Stimulated activated CD8-positive, alpha-beta memory T cell treated with anti-CD3 and anti-CD28 coated beads, Interleukin-7, amount 100 ng/mL, for 24 hours (primary cell): Measurements from ENCODE around the gene ZNF648.
"Not testable (repeated sequence)": the region's sequence is repeated elsewhere in the genome, so short reads cannot be mapped to it uniquely, and the experiment has no call there.

Experiments
- DNase-seq: peaks from one replicate; pipeline ENCODE4 v3.0.0-alpha.2; 2020; ENCODE audit warnings: low read depth

The ZNF648 gene

GRCh38 chr1:182029002-182029378 is 32.5 kb downstream of the ZNF648 start:
- DNase-seq, result no peak

GRCh38 chr1:182015360-182015759 is 46.2 kb downstream of the ZNF648 start:
- no peak for DNase-seq

DNA sequence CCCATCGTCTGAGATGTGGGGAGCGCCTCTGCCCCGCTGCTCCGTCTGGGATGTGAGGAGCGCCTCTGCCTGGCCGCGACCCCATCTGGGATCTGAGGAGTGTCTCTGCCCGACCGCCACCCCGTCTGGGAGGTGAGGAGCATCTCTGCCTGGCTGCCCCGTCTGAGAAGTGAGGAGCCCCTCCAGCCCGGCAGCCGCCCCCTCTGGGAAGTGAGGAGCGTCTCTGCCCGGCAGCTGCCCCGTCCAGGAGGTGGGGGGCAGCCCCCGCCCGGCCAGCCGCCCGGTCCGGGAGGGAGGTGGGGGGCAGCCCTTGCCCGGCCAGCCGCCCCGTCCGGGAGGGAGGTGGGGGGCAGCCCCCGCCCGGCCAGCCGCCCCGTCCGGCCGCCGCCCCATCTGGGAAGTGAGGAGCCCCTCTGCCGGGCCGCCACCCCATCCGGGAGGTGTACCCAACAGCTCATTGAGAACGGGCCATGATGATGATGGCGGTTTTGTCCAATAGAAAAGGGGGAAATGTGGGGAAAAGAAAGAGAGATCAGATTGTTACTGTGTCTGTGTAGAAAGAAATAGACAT is 50.6 kb downstream of the ZNF648 start:
- DNase-seq, result not testable (repeated sequence)

DNA sequence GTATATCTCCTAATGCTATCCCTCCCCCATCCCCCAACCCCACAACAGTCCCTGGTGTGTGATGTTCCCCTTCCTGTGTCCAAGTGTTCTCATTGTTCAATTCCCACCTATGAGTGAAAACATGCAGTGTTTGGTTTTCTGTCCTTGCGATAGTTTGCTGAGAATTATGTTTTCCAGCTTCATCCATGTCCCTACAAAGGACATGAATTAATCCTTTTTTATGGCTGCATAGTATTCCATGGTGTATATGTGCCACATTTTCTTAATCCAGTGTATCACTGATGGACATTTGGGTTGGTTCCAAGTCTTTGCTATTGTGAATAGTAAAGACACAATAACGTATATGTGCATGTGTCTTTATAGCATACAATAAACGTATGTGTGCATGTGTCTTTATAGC is 56.1 kb downstream of the ZNF648 start:
- DNase-seq, result not testable (repeated sequence)

DNA sequence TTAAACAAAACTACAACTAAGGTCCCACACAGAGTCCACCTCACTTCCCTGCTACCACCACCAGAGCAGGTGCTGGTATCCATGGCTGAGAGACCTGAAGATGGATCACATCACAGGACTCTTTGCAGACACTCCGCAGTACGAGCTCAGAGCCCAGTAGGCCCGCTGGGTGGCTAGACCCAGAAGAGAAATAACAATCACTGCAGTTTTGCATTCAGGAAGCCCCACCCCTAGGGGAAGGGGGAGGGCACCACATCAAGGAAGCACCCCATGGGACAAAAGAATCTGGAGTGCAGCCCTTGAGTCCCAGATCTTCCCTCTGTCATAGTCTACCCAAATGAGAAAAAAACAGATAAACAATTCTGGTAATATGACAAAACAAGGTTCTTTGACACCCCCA is 56.9 kb downstream of the ZNF648 start:
- no peak for DNase-seq
